IMR-90 (cell line): ENCODE measurements around the gene SLC44A2. TPM values are rescaled to one million over a fixed set of nuclear protein-coding genes. Genes with fewer than 3 reads are reported as not detected.

ENCODE experiments used
- ATAC-seq: fragments of 200-7000 bp; cut with Tn5 transposase; 2 replicates; pipeline ENCODE4 v1.9.1; 2020; ENCODE audit warnings: low read depth, mild to moderate bottlenecking, moderate library complexity
- BruUV-seq: library from RNA; stranded (reverse); fragments of 400-500 nt; replicated peaks from 2 replicates; lab custom pipeline; 2021; lab: Mats Ljungman, UMichigan
- CTCF ChIA-PET: fragments of 300-600 bp; formaldehyde crosslinking; extraction: SDS; loops from one replicate; lab custom pipeline; 2021; ENCODE audit warnings: antibody characterized with exemption; lab: Yijun Ruan, JAX
- POLR2A ChIA-PET: fragments of 300-600 bp; sonication (Branson Sonifier 250); formaldehyde crosslinking; loops from one replicate; lab custom pipeline; 2022; ENCODE audit warnings: antibody characterized with exemption; ENCODE audit not compliant: unreplicated experiment; lab: Charles Lee
- DNase-seq: peaks from one replicate; pipeline ENCODE4 v3.0.0; 2013
- H2AFZ ChIP-seq: replicated peaks from 2 replicates; pipeline ENCODE3; 2013; ENCODE audit warnings: low read length, mild to moderate bottlenecking; ENCODE audit not compliant: poor library complexity
- H2AK5ac ChIP-seq: 2 replicates; pipeline ENCODE4 v1.6.1; 2013; ENCODE audit warnings: low read depth, low read length, inconsistent platforms
- H2AK9ac ChIP-seq: replicated peaks from 2 replicates; pipeline ENCODE3; 2013; ENCODE audit warnings: mild to moderate bottlenecking, low read depth, low read length, moderate library complexity; ENCODE audit not compliant: poor library complexity
- H2BK120ac ChIP-seq: 2 replicates; pipeline ENCODE4 v1.6.1; 2013; ENCODE audit warnings: low read depth, low read length, inconsistent platforms
- H2BK15ac ChIP-seq: 3 replicates; pipeline ENCODE4 v1.6.1; 2013; ENCODE audit warnings: low read depth, low read length, inconsistent platforms
- H2BK20ac ChIP-seq: 2 replicates; pipeline ENCODE4 v1.6.1; 2013; ENCODE audit warnings: low read depth, mild to moderate bottlenecking, inconsistent platforms, low read length, moderate library complexity
- H2BK5ac ChIP-seq: 2 replicates; pipeline ENCODE4 v1.6.1; 2013; ENCODE audit warnings: mild to moderate bottlenecking, low read depth, low read length, inconsistent platforms; ENCODE audit not compliant: poor library complexity, severe bottlenecking
- H3K14ac ChIP-seq: replicated peaks from 2 replicates; pipeline ENCODE4 v1.6.1; 2013; ENCODE audit warnings: low read depth, low read length, inconsistent platforms
- H3K18ac ChIP-seq: 2 replicates; pipeline ENCODE4 v1.6.1; 2013; ENCODE audit warnings: low read depth, low read length, control low read depth
- H3K23ac ChIP-seq: 2 replicates; pipeline ENCODE4 v1.6.1; 2013; ENCODE audit warnings: low read depth, low read length, inconsistent platforms
- H3K27ac ChIP-seq: 2 replicates; pipeline ENCODE4 v1.5.1; 2013; ENCODE audit warnings: mild to moderate bottlenecking, control low read depth, low read length; ENCODE audit not compliant: insufficient read depth
- H3K27me3 ChIP-seq: 2 replicates; pipeline ENCODE4 v1.6.1; 2013; ENCODE audit warnings: low read length; ENCODE audit not compliant: control insufficient read depth, insufficient read depth
- H3K36me3 ChIP-seq: 2 replicates; pipeline ENCODE4 v1.6.1; 2013; ENCODE audit warnings: low read length, mixed read lengths; ENCODE audit not compliant: control insufficient read depth, insufficient read depth
- H3K4ac ChIP-seq: 2 replicates; pipeline ENCODE4 v1.6.1; 2013; ENCODE audit warnings: low read depth, low read length, inconsistent platforms
- H3K4me1 ChIP-seq: 2 replicates; pipeline ENCODE4 v1.6.1; 2013; ENCODE audit warnings: low read length, mixed read lengths; ENCODE audit not compliant: control insufficient read depth, insufficient read depth
- H3K4me2 ChIP-seq: 2 replicates; pipeline ENCODE4 v1.6.1; 2013; ENCODE audit warnings: low read depth, mild to moderate bottlenecking, control low read depth, low read length, moderate library complexity
- H3K4me3 ChIP-seq: 2 replicates; pipeline ENCODE4 v1.5.1; 2013; ENCODE audit warnings: low read depth, mild to moderate bottlenecking, control low read depth, low read length, moderate library complexity; ENCODE audit not compliant: insufficient read depth
- H3K56ac ChIP-seq: 2 replicates; pipeline ENCODE4 v1.6.1; 2013; ENCODE audit warnings: low read length, inconsistent platforms; ENCODE audit not compliant: insufficient read depth; ENCODE audit errors: extremely low read depth
- H3K79me1 ChIP-seq, 2 experiments: 2 replicates each; pipeline ENCODE4 v1.6.1; 2013; ENCODE audit warnings: low read length in 2 of 2, inconsistent platforms in 1 of 2, low read depth in 1 of 2
- H3K9ac ChIP-seq: 2 replicates; pipeline ENCODE4 v1.6.1; 2013; ENCODE audit warnings: low read depth, low read length, control low read depth
- H3K9me1 ChIP-seq: 2 replicates; pipeline ENCODE4 v1.6.1; 2013; ENCODE audit warnings: low read length, inconsistent platforms; ENCODE audit not compliant: insufficient read depth
- H3K9me3 ChIP-seq: 2 replicates; pipeline ENCODE4 v1.6.1; 2013; ENCODE audit warnings: low read length; ENCODE audit not compliant: control insufficient read depth, insufficient read depth
- H4K20me1 ChIP-seq: 2 replicates; pipeline ENCODE4 v1.6.1; 2013; ENCODE audit warnings: low read length, inconsistent platforms; ENCODE audit not compliant: insufficient read depth
- H4K5ac ChIP-seq: 2 replicates; pipeline ENCODE4 v1.6.1; 2013; ENCODE audit warnings: mild to moderate bottlenecking, low read depth, low read length, control low read depth
- H4K8ac ChIP-seq, 2 experiments: 2 replicates each; pipeline ENCODE4 v1.6.1; 2013; ENCODE audit warnings: low read depth in 2 of 2, low read length in 2 of 2, control low read depth in 1 of 2, inconsistent platforms in 1 of 2
- H4K91ac ChIP-seq: 2 replicates; pipeline ENCODE4 v1.6.1; 2013; ENCODE audit warnings: low read depth, low read length, inconsistent platforms; ENCODE audit not compliant: insufficient read depth
- CEBPB ChIP-seq: IDR thresholded peaks from 2 replicates; pipeline ENCODE4 v1.6.1; 2012; ENCODE audit warnings: low read depth, low read length, improper control_type of control experiment
- MAZ ChIP-seq: IDR thresholded peaks from 2 replicates; pipeline ENCODE4 v1.6.1; 2012; ENCODE audit warnings: low read depth, mild to moderate bottlenecking, low read length, improper control_type of control experiment, moderate library complexity, borderline replicate concordance
- RAD21 ChIP-seq: IDR thresholded peaks from 2 replicates; pipeline ENCODE4 v1.6.1; 2012; ENCODE audit warnings: low read length, improper control_type of control experiment
- WGBS, 2 experiments: methylation state at CpG; one replicate each; pipeline versions ENCODE4 v1.1.5 to v1.1.7; 2013; ENCODE audit warnings: missing lambda C conversion rate in 2 of 2; ENCODE audit not compliant: insufficient read length in 1 of 2; ENCODE audit errors: extremely low coverage in 2 of 2; 5-methylcytosine and 5-hydroxymethylcytosine counted together
- dilution Hi-C: fragments of 300-500 bp; cut with HindIII; formaldehyde crosslinking; loops from one replicate; pipeline ENCODE4 v1.14.3; 2018; ENCODE audit warnings: low sequenced_read_pairs; ENCODE audit not compliant: unreplicated experiment
- in situ Hi-C: fragments of 300-500 bp; cut with MboI; formaldehyde crosslinking; loops from 3 replicates; pipeline ENCODE4 v1.14.3; 2019; ENCODE audit warnings: low sequenced_read_pairs, inconsistent platforms, mixed read lengths
- intact Hi-C: fragments of 100-400 bp; cut with micrococcal nuclease; formaldehyde crosslinking; loops from 2 replicates; pipeline ENCODE4 v1.10.0; 2022
- polyA plus RNA-seq, 3 experiments: library from polyadenylated mRNA; depleted of rRNA; stranded (reverse); fragments of >200 nt; gene quantifications; 2 replicates each; pipeline ENCODE4 v1.2.3, GENCODE V29; 2012; ENCODE audit warnings: low replicate concordance in 1 of 3
- total RNA-seq: library from RNA; depleted of rRNA; stranded (reverse); fragments of >200 nt; gene quantifications from 2 replicates; pipeline ENCODE4 v1.2.3, GENCODE V29; 2012
- TF ChIP-seq, protein P1 (sequence below): fragments of 150-350 bp; IDR thresholded peaks from 2 replicates; pipeline ENCODE4 v1.6.1; 2016; ENCODE audit warnings: low read depth, mild to moderate bottlenecking, low read length, moderate library complexity, borderline replicate concordance

The SLC44A2 gene
- total and polyA plus RNA-seq, 2 of the 4 experiments (the other 2 are of a cell fraction): 28.5 to 62.9 TPM

DNA sequence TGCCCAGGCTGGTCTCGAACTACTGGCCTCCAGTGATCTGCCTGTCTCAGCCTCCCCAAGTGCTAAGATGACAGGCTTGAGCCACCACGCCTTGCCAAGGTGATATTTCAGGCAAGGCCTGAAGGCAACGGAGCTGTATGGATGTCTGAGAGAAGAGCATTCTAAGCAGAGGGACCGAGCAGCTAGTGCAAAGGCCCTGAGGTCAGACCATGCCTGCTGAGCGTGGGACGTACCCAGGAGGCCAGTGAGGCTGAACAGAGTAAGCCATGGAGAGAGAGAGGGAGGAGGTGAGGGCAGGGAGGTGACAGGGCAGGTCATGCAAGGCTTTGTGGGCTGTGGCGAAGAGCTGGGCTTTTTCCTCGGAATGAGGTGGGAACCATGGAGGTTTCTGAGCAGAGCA is 3.4 kb upstream of the SLC44A2 start:
- Histone ChIP-seq H4K20me1 (peaks cover 5% of the 10 kb centered on the region), H3K4me1 (peaks cover 20% of the 10 kb centered on the region), H2BK120ac (no peak overlapping the region), H3K9me3 (no peaks in the 10 kb centered on the region), H2BK15ac (no peak overlapping the region), H2BK20ac (no peak overlapping the region), H4K5ac (no peak overlapping the region), H3K4me3 (no peak overlapping the region), H2AK5ac (0 out of 2 replicates have a peak overlapping the region, but pooled peaks have one; percentile 36), H3K27ac (no peak overlapping the region), H4K91ac (no peak overlapping the region), H3K18ac (no peak overlapping the region), H4K8ac (no peak overlapping the region), H3K9me1 (peaks cover 21% of the 10 kb centered on the region), H3K36me3 (peaks cover 2% of the 10 kb centered on the region; the same call in 1 of the 2 replicates), H2AFZ (no peak overlapping the region), H3K79me1 (peaks cover 48 to 72% of the 10 kb centered on the region in 2 experiments), H2AK9ac (no peak overlapping the region), H3K56ac (no peak overlapping the region), H3K14ac (no peak overlapping the region), H3K27me3 (no peaks in the 10 kb centered on the region), H3K4ac (0 out of 2 replicates have a peak overlapping the region, but pooled peaks have one; percentile 20), H3K9ac (no peak overlapping the region), H3K4me2 (no peak overlapping the region), H3K23ac (peak overlapping the region; percentile 33), H2BK5ac (no peak overlapping the region)
- intact Hi-C loops: no loop called here
- in situ Hi-C loops: no loop called here
- no peak for DNase-seq
- 94% methylated on average over 3 of the region's 8 CpGs; no CpG with 5 or more reads in 1 of the 2 experiments for WGBS, 2 experiments
- ChIA-PET CTCF (no interaction called here), POLR2A (no interaction called here)
- dilution Hi-C loops: no loop called here
- TF ChIP-seq MAZ (no peak), RAD21 (no peak), CEBPB (no peak)
- TF ChIP-seq, protein P1, sequence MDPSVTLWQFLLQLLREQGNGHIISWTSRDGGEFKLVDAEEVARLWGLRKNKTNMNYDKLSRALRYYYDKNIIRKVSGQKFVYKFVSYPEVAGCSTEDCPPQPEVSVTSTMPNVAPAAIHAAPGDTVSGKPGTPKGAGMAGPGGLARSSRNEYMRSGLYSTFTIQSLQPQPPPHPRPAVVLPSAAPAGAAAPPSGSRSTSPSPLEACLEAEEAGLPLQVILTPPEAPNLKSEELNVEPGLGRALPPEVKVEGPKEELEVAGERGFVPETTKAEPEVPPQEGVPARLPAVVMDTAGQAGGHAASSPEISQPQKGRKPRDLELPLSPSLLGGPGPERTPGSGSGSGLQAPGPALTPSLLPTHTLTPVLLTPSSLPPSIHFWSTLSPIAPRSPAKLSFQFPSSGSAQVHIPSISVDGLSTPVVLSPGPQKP: no peak
- ATAC-seq: no peak
- no TSS peak for BruUV-seq
